Right atrium auricular region (tissue), 2 donors: ENCODE measurements around the gene INPP5A. TPM values are rescaled to one million over a fixed set of nuclear protein-coding genes. Genes with fewer than 3 reads are reported as not detected.

Experiments
- DNase-seq: peaks from one replicate; pipeline ENCODE4 v3.0.0-alpha.2; 2019; ENCODE audit warnings: low spot score
- H3K27ac ChIP-seq, 2 donors: fragments of 200-600 bp; sonication (generic); 1 replicate in 1 of 2; 2 replicates in 1 of 2; pipeline ENCODE4 v1.5.1; 2016 to 2019
- H3K27me3 ChIP-seq, 2 donors: fragments of 200-600 bp; sonication (generic); one replicate each; pipeline versions ENCODE4 v1.5.1 to v1.6.0; 2017 to 2019
- H3K36me3 ChIP-seq: fragments of 200-600 bp; sonication (generic); one replicate; pipeline ENCODE4 v1.5.1; 2016
- H3K4me1 ChIP-seq, 2 donors: fragments of 200-600 bp; sonication (generic); one replicate each; pipeline versions ENCODE4 v1.5.1 to v1.6.0; 2017 to 2019
- H3K4me3 ChIP-seq, 2 donors: fragments of 200-600 bp; sonication (generic); 1 replicate in 1 of 2; 2 replicates in 1 of 2; pipeline ENCODE4 v1.5.1; 2017 to 2019; ENCODE audit warnings: mild to moderate bottlenecking in 1 of 2, moderate library complexity in 1 of 2
- H3K9me3 ChIP-seq, 2 donors: fragments of 200-600 bp; sonication (generic); one replicate each; pipeline ENCODE4 v1.5.1; 2019
- CTCF ChIP-seq, 2 donors: fragments of 200-600 bp; sonication (generic); IDR thresholded peaks; one replicate each; pipeline ENCODE4 v1.5.1; 2019; ENCODE audit warnings: antibody characterized with exemption in 2 of 2
- total RNA-seq, 2 donors: library from RNA; depleted of rRNA; stranded (reverse); fragments of >200 nt; gene quantifications; one replicate each; pipeline ENCODE4 v1.1.0, GENCODE V29; 2016

Gene INPP5A
- total RNA-seq, 2 donors from 2014 or later, result 116 to 143 TPM

- Histone ChIP-seq H3K9me3 (no peaks in the 10 kb centered on the region), H3K27me3 (no peaks in the 10 kb centered on the region), H3K4me3 (no peak overlapping the region), H3K27ac (no peak overlapping the region), H3K4me1 (no peaks in the 10 kb centered on the region), H3K36me3 (peaks cover 37% of the 10 kb centered on the region)
- DNase-seq, result no peak
- TF ChIP-seq CTCF (IDR thresholded peaks at IDR 0.05), result no peak
Measured at GRCh38 chr10:132749371-132749795, 211.8 kb downstream of the INPP5A start.

GRCh38 chr10:132750936-132751335 is 213.3 kb downstream of the INPP5A start:
- Histone ChIP-seq H3K27me3 (no peaks in the 10 kb centered on the region), H3K36me3 (peaks cover 45% of the 10 kb centered on the region), H3K27ac (no peak overlapping the region), H3K4me1 (no peaks in the 10 kb centered on the region), H3K9me3 (no peaks in the 10 kb centered on the region), H3K4me3 (no peak overlapping the region)
- DNase-seq, result no peak
- no peak for TF ChIP-seq CTCF (IDR thresholded peaks at IDR 0.05)

GRCh38 chr10:132752378-132752777 is 214.8 kb downstream of the INPP5A start:
- Histone ChIP-seq H3K27ac (no peak overlapping the region), H3K4me1 (no peaks in the 10 kb centered on the region), H3K9me3 (no peaks in the 10 kb centered on the region), H3K36me3 (peaks cover 55% of the 10 kb centered on the region), H3K27me3 (no peaks in the 10 kb centered on the region), H3K4me3 (no peak overlapping the region)
- no peak for DNase-seq
- TF ChIP-seq CTCF (IDR thresholded peaks at IDR 0.05), result no peak

- H3K27me3 ChIP-seq, result no peaks in the 10 kb centered on the region
- no peaks in the 10 kb centered on the region for H3K9me3 ChIP-seq
- no peaks in the 10 kb centered on the region for H3K4me1 ChIP-seq
- DNase-seq, result no peak
- no peak overlapping the region for H3K4me3 ChIP-seq
- TF ChIP-seq CTCF (IDR thresholded peaks at IDR 0.05), result no peak
- H3K27ac ChIP-seq, result no peak overlapping the region
- H3K36me3 ChIP-seq, result peaks cover 60% of the 10 kb centered on the region
Measured at GRCh38 chr10:132752961-132753360, 215.4 kb downstream of the INPP5A start.

GRCh38 chr10:132753596-132753995 is 216.0 kb downstream of the INPP5A start:
- H3K9me3 ChIP-seq, result no peaks in the 10 kb centered on the region
- H3K27ac ChIP-seq, result no peak overlapping the region
- H3K27me3 ChIP-seq, result no peaks in the 10 kb centered on the region
- H3K36me3 ChIP-seq, result peaks cover 60% of the 10 kb centered on the region
- no peak for TF ChIP-seq CTCF (IDR thresholded peaks at IDR 0.05)
- no peaks in the 10 kb centered on the region for H3K4me1 ChIP-seq
- no peak overlapping the region for H3K4me3 ChIP-seq
- DNase-seq, result no peak

- DNase-seq, result no peak
- H3K36me3 ChIP-seq, result peaks cover 64% of the 10 kb centered on the region
- H3K27me3 ChIP-seq, result no peaks in the 10 kb centered on the region
- H3K4me3 ChIP-seq, result no peak overlapping the region
- no peaks in the 10 kb centered on the region for H3K9me3 ChIP-seq
- no peaks in the 10 kb centered on the region for H3K4me1 ChIP-seq
- TF ChIP-seq CTCF (IDR thresholded peaks at IDR 0.05), result no peak
- no peak overlapping the region for H3K27ac ChIP-seq
Measured at GRCh38 chr10:132754071-132754470, 216.5 kb downstream of the INPP5A start.
